Activated CD8-positive, alpha-beta memory T cell treated with anti-CD3 and anti-CD28 coated beads for 48 hours (primary cell): Measurements from ENCODE around the gene SH2D3A.
"Not testable (repeated sequence)": the region's sequence is repeated elsewhere in the genome, so short reads cannot be mapped to it uniquely, and the experiment has no call there.

Experiments used
- DNase-seq, 3 experiments: peaks; one replicate each; pipeline ENCODE4 v3.0.0-alpha.2; 2020; ENCODE audit warnings: low read depth in 2 of 3, low spot score in 2 of 3

The SH2D3A gene

DNA sequence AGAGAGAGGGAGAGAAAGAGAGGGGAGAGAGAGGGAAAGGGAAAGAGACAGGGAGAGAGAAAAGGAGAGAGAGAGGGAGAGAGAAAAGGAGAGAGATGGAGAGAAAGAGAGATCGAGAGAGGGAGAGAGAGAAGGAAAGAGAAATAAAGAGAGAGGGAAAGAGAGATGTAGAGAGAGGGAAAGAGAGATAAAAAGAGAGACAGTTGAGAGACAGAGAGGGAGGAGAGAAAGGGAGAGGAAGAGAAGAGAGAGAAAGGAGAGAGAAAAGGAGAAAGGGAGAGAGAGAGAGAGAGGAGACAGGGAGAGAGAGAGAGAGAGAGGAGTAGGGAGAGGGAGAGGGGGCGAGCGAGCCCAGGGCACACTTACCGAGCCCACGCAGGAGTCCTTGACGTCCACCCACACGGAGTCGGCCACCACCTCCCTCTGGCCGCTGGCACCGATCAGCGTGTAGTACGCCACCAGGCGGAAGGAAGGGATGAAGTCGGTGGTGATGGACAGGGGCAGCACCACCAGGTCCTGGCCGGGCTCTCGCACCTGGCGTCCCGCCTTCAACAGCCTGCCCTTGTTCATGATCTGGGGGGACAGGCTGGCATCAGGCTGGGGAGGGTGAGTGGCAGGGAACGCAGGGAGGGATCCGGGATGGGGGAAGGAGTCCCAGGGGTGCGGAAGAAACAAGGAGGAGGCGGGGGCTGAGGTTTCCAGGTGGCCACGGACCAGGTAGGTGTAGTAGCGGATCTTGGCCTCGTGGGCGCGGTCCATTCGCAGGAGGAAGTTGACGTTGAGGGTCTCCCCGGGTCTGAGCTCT lies 56.8 kb downstream of the SH2D3A start:
- DNase-seq, result no peak

DNA sequence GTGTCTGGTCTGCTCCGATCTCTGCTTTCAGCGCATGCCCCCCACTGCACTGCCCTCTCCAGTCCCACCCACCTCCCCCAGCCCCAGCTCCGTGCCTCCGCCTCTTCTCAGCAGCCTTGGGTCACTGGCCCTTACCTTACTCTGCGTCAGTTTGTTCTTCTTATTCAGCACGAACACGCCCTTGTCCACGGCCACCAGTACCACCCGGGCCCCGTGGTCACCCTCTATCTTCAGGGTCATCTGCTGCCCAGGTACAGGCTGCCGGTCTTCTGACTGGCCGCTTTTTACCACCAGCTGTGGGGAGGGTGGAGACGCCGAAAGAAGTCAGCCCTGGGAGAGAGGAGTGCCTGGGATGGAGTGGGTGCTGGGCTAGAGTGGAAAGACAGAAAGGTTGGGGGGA lies 57.7 kb downstream of the SH2D3A start:
- DNase-seq, result no peak

DNA sequence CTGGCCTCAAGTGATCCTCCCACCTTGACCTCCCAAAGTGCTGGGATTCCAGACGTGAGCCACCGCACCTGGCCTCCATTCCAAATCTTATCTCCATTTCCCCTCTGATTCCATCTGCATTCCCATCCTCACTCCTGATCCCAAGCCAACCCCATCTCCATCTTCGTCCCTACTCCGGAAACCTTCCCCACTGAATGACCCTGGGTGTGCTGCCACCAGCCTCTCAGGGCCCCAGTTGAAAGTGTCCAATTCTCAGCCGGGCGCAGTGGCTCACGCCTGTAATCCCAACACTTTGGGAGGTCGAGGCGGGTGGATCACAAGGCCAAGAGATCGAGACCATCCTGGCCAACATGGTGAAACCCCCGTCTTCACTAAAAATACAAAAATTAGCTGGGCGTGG lies 58.3 kb downstream of the SH2D3A start:
- DNase-seq, result not testable (repeated sequence)

DNA sequence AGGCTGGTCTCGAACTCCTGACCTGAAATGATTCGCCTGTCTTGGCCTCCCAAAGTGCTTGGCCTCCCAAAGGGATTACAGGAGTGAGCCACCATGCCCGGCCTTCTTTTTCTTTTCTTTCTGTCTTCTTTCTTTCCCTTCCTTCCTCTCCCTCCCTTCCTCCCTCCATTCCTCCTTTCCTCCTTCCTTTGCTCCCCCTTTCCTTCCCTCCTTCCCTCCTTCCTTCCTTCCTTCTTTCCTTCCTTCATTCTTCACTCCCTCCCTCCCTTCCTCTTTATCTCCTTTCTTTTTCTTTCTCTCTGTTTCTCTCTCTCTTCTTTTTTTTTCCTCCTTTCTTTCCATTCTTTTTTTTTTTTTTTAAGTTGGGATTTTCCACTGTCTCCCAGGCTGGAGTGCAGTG lies 58.9 kb downstream of the SH2D3A start:
- no peak for DNase-seq

DNA sequence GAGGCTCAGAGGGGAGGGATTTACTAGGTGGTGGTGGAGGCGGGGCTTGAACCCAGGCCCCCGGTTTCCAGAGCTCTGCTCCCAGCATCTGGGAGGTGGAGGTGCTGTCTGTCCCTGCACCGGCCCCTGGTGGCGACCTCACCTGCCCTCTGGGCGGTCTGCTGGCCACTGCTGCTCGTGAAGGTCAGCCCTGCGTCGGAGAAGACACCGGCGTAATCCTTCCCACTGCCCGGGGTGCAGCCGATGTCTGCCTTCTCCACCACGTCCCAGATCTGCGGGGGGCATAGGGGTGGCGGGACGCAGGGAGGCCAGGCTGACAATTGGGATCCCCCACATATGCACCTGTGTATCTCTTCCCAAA lies 59.6 kb downstream of the SH2D3A start:
- no peak for DNase-seq

DNA sequence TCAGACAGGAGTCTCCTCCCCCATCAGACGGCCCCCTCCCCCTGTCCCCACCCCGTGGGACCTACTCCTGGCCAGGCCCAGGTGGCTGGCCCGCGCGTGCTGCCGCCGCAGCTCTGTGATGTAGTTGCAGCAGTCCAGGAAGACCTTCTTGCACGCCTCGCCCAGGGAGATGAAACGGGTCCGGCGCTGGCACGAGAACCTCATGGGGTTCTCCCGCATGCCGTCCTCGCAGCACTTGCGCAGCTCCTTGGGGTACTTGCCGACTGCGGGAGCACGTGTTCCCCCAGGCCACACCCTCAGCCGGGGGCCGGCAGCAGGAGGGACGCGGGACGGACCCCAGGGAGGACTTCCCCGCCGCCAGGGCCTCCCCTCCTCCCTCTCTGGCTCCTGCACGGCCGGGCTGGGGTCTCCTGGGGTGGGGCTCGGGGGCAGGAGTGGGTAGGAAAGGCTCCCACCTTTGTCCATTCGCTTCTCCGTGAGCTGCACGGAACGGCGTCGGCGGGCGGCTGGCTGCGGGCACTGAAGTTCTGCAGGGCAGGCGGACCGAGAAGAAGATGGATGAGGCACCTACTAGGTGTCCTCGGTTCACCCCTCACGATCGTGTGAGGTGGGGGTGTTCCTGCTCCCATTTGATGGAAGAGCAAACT lies 60.1 kb downstream of the SH2D3A start:
- DNase-seq, result no peak

DNA sequence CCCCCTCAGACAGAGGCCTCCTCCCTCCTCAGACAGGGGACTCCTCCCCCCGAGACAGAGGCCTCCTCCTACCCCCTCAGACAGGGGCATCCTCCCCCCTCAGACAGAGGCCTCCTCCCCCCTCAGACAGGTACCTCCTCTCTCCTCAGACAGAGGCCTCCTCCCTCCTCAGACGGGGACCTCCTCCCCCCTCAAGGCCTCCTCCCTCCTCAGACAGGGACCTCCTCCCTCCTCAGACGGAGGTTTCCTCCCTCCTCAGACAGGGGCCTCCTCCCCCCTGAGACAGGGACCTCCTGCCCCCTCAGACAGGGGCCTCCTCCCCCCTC lies 60.6 kb downstream of the SH2D3A start:
- no peak for DNase-seq

DNA sequence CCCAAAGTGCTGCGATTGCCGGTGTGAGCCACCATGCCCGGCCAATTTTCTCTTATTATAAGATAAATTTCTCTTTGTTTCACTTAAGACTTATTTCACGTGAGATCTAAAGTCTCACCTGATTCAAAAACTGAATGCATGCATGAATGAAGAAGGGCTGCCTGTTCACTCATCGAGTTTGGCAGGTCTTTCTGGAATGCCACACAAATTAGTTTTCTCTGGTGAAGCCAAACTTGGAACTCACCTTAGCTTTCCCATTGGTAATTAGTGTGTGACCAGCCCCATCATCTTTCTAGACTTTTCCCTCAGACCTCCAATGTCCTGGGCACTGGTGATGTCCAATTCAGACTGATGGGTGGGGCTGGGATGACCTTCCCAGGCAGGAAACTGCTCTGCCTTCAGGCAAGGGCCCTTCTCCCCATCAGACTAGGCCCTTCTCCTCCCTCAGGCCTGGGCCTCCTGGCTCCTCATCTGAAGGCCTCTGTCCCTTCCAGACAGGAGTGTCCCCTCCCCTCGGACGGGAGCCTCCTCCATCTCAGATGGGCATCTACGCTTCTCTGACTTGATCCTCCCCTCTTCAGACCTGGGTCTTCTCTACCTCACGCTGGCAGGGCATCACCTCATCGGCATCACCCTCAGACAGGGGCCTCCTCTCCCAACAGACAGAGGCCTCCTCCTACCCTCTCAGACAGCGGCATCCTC lies 61.2 kb downstream of the SH2D3A start:
- DNase-seq, result no peak
